OCI-LY7 (cell line): ENCODE data around the gene TMEM218.

Experiments used
- CTCF ChIP-seq: fragments of 200-600 bp; sonication (generic); conservative IDR thresholded peaks from 2 replicates; pipeline ENCODE4 v1.5.1; 2014; ENCODE audit warnings: mild to moderate bottlenecking, antibody characterized with exemption, low read length, moderate library complexity, mixed read lengths
- EZH2phosphoT487 ChIP-seq: fragments of 200-600 bp; sonication (generic); IDR thresholded peaks from 2 replicates; pipeline ENCODE4 v1.6.1; 2018; ENCODE audit warnings: low read depth, borderline replicate concordance, mild to moderate bottlenecking, mixed run types, antibody characterized with exemption, low read length, moderate library complexity, mixed read lengths

- TF ChIP-seq EZH2phosphoT487 (no peak), CTCF (no peak)
Observed at GRCh38 chr11:125147280-125147679, 35.9 kb upstream of the TMEM218 start.
